ENCODE data around the gene SF3B4.
"Not testable (repeated sequence)": the region's sequence is repeated elsewhere in the genome, so short reads cannot be mapped to it uniquely, and the experiment has no call there.

Gene SF3B4

GRCh38 chr1:149888247-149888998 lies 39.2 kb downstream of the SF3B4 start:
- DNase-seq (peak; percentile 82), ATAC-seq (replicated peaks) (peak; percentile 38)
- Mint-ChIP-seq H3K27ac (no peak overlapping the region), H3K9me3 (no peaks in the 10 kb centered on the region), H3K4me3 (no peak overlapping the region), H3K4me1 (peaks cover 3 to 5% of the 10 kb centered on the region in 2 donors), H3K36me3 (no peaks in the 10 kb centered on the region), H3K27me3 (no peaks in the 10 kb centered on the region)

GRCh38 chr1:149887456-149888246 lies 40.0 kb downstream of the SF3B4 start:
- no peaks in the 10 kb centered on the region for H3K27me3 Mint-ChIP-seq
- ATAC-seq (replicated peaks) (peak; percentile 59 to 65), DNase-seq (peak; percentile 83)
- H3K4me1 Mint-ChIP-seq: peaks cover 4 to 5% of the 10 kb centered on the region in 2 donors
- H3K27ac Mint-ChIP-seq: no peak overlapping the region
- no peaks in the 10 kb centered on the region for H3K9me3 Mint-ChIP-seq
- no peak overlapping the region for H3K4me3 Mint-ChIP-seq
- H3K36me3 Mint-ChIP-seq: no peaks in the 10 kb centered on the region

DNA sequence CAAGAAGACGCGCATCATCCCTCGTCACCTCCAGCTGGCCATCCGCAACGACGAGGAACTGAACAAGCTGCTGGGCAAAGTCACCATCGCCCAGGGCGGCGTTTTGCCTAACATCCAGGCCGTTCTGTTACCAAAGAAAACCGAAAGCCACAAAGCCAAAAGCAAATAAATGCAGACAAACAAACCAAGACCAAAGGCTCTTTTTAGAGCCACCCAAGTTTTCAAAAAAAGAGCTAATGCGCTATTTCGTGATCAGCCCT lies 40.5 kb downstream of the SF3B4 start:
- not testable (repeated sequence) for H3K27me3 Mint-ChIP-seq; H3K27ac Mint-ChIP-seq; H3K9me3 Mint-ChIP-seq; H3K36me3 Mint-ChIP-seq; DNase-seq; H3K4me1 Mint-ChIP-seq; H3K4me3 Mint-ChIP-seq; ATAC-seq (replicated peaks)

GRCh38 chr1:149886396-149887195 lies 41.0 kb downstream of the SF3B4 start:
- H3K27me3 Mint-ChIP-seq: no peaks in the 10 kb centered on the region
- H3K36me3 Mint-ChIP-seq: no peaks in the 10 kb centered on the region
- ATAC-seq (replicated peaks): peak; percentile 63 to 67
- H3K4me3 Mint-ChIP-seq: no peak overlapping the region
- peaks cover 9 to 10% of the 10 kb centered on the region in 2 donors for H3K4me1 Mint-ChIP-seq
- peak; percentile 91 for DNase-seq
- H3K27ac Mint-ChIP-seq: no peak overlapping the region
- H3K9me3 Mint-ChIP-seq: no peaks in the 10 kb centered on the region

DNA sequence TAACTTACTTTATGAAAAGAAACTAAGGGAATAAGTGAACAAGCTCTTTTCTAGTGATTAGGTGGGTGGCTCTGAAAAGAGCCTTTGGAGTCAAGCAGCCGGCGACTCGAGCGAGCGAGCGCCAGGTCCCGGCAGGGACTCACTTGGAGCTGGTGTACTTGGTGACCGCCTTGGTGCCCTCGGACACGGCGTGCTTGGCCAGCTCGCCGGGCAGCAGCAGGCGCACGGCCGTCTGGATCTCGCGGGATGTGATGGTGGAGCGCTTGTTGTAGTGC lies 41.5 kb downstream of the SF3B4 start:
- not testable (repeated sequence) for H3K36me3 Mint-ChIP-seq, DNase-seq, H3K4me3 Mint-ChIP-seq, H3K27ac Mint-ChIP-seq, H3K9me3 Mint-ChIP-seq, H3K27me3 Mint-ChIP-seq
- peaks cover 10% of the 10 kb centered on the region in 2 donors for H3K4me1 Mint-ChIP-seq
- peak in 1 of 2 donors; percentile 0 for ATAC-seq (replicated peaks)

- no peak overlapping the region for H3K4me3 Mint-ChIP-seq
- H3K27ac Mint-ChIP-seq: no peak overlapping the region
- H3K36me3 Mint-ChIP-seq: no peaks in the 10 kb centered on the region
- peaks cover 10% of the 10 kb centered on the region in 2 donors for H3K4me1 Mint-ChIP-seq
- ATAC-seq (replicated peaks) (peak; percentile 14 to 22), DNase-seq (peak; percentile 75)
- no peaks in the 10 kb centered on the region for H3K27me3 Mint-ChIP-seq
- H3K9me3 Mint-ChIP-seq: no peaks in the 10 kb centered on the region
Observed at GRCh38 chr1:149885339-149886120, 42.1 kb downstream of the SF3B4 start.

DNA sequence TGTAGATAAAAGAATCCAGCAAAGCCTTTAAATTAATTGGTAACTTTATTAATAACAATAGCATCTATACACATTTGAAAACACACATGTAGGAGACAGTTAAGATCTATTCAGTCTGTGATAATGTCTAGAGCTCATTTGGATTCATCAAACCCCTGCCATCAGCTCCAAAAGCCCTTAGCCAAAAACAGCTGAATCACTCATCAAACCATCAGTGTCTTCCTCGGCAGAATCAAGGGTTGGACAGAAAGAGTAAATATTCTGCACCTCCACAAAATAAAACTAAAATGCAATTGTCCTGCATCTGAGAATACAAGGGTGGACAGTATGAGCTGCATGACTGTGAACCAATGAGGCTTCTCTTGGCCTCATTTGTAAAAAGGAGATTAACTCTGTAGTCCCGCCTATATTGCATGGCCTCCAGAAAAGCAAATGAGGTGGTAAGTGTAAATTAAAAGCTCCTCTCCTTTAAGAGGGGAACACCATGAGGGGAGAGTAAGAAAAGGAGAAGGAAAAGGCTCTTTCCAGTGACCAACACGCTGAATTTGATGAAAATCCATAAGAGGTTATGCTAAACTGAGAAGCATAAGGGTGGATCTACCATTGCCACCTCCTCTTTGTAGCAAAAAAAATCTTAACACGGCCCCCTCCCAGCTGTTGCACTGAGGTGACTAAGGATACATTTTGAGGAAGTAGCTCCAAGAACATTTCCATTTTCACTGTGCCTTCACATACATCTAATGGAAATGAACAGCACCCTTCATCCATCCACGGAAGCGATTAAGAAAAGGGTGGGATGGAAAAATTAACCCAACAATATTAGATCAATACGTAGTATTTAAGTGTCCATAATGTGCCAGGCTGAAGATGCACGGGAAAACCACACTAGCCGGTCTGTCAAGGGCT lies 42.9 kb downstream of the SF3B4 start:
- peaks cover 11 to 12% of the 10 kb centered on the region in 2 donors for H3K4me1 Mint-ChIP-seq
- ATAC-seq (replicated peaks) (peak in 1 of 2 donors; percentile 5), DNase-seq (peak; percentile 37)
- no peaks in the 10 kb centered on the region for H3K36me3 Mint-ChIP-seq
- H3K27me3 Mint-ChIP-seq: no peaks in the 10 kb centered on the region
- H3K9me3 Mint-ChIP-seq: no peaks in the 10 kb centered on the region
- no peak overlapping the region for H3K27ac Mint-ChIP-seq
- no peak overlapping the region for H3K4me3 Mint-ChIP-seq

DNA sequence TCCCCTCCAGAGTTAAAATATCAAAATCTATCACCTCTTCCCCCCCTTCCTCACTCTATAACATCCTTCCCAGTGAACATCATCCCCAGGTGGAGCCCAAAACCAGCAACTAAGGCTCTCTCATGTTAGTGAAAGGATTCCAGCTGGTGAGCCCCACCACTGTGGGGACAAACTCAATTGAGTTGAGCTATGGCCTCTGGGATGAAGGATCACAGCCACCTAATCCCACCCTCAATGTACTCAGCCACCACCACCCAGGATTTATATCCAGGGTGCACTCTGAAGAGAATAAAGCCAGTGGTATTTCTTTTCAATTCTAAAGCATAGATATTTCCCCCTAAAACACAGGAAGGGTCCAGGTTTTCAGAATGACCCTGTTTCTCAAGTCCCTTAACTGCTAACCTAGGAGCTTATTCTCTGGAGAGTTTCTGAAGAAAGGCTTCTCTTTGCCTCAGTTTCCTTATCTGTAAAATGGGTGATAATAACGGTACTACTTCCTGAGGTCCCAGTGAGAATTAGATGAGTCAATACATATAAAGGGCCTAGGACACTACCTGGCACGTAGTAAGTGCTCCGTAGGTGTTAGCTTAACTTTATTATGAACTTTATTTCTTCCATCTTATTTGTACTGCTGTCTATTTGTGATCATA lies 43.9 kb downstream of the SF3B4 start:
- no peak for DNase-seq
- peak overlapping the region in 1 of 2 donors; percentile 26 for H3K4me3 Mint-ChIP-seq
- no peak overlapping the region for H3K27ac Mint-ChIP-seq

GRCh38 chr1:149881876-149882275 lies 45.7 kb downstream of the SF3B4 start:
- Mint-ChIP-seq H3K4me3 (no peak overlapping the region), H3K27me3 (no peaks in the 10 kb centered on the region), H3K9me3 (no peaks in the 10 kb centered on the region), H3K36me3 (no peaks in the 10 kb centered on the region), H3K27ac (peak overlapping the region; percentile 20), H3K4me1 (peaks cover 11 to 16% of the 10 kb centered on the region in 2 donors)
- no peak for DNase-seq
- ATAC-seq (replicated peaks): no peak

More for the DNA sequence above, 43.9 kb downstream of the SF3B4 start:
- no peak for ATAC-seq (replicated peaks)
- Mint-ChIP-seq H3K4me1 (peaks cover 13 to 16% of the 10 kb centered on the region in 2 donors), H3K36me3 (no peaks in the 10 kb centered on the region), H3K9me3 (no peaks in the 10 kb centered on the region), H3K27me3 (no peaks in the 10 kb centered on the region)

- no peaks in the 10 kb centered on the region for H3K36me3 Mint-ChIP-seq
- H3K27me3 Mint-ChIP-seq: no peaks in the 10 kb centered on the region
- H3K27ac Mint-ChIP-seq: no peak overlapping the region
- peaks cover 11 to 16% of the 10 kb centered on the region in 2 donors for H3K4me1 Mint-ChIP-seq
- no peaks in the 10 kb centered on the region for H3K9me3 Mint-ChIP-seq
- no peak overlapping the region for H3K4me3 Mint-ChIP-seq
- ATAC-seq (replicated peaks) (peak in 1 of 2 donors; percentile 65), DNase-seq (no peak)
Observed at GRCh38 chr1:149879556-149879955, 48.0 kb downstream of the SF3B4 start.

DNA sequence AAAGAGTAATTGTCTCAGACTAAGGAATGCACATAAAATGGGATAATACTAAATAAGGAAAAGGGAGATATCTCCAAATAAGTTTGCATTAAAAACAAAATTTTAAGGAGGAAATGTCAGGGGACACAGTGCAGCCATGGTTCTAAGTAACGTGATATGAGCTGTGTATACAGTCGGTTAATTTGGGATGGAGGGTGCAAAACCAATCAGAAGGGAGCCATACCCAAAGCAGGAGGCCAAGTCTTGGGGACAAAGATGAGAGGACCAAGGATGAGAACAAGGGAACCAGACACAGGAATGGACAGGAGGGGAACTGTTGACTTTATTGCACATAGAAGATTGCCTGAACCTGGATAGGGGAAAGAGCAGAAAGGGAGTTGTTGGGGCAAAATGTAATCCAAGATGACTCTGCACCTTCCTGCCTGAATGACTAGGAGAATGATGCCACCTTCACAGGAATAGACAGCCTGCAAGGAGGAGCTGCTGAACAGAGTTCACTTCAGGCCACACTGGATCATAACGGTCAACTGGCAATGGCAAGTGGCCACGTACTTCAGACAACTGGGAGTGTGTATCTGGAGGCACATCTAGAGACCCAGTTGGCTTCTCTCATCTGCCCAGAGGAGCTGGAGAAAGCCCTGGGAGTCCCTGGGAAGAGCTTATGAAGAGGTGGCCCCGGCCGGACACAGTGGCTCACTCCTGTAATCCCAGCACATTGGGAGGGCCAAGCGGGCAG lies 50.2 kb downstream of the SF3B4 start:
- ATAC-seq (replicated peaks) (no peak), DNase-seq (no peak)
- Mint-ChIP-seq H3K36me3 (no peaks in the 10 kb centered on the region), H3K27me3 (no peaks in the 10 kb centered on the region), H3K9me3 (no peaks in the 10 kb centered on the region), H3K27ac (no peak overlapping the region), H3K4me1 (peaks cover 8 to 11% of the 10 kb centered on the region in 2 donors), H3K4me3 (no peak overlapping the region)

Measured in stimulated activated naive B cell treated with anti-CD40 and anti-IgM and Interleukin-4, amounts not matched to agents 10 μg/mL and 1 μg/mL and 100 μg/mL, for 72 hours (primary cell).